Measurements from ENCODE around the gene KCNJ18.
"Not testable (repeated sequence)": the region's sequence is repeated elsewhere in the genome, so short reads cannot be mapped to it uniquely, and the experiment has no call there.

Gene KCNJ18

DNA sequence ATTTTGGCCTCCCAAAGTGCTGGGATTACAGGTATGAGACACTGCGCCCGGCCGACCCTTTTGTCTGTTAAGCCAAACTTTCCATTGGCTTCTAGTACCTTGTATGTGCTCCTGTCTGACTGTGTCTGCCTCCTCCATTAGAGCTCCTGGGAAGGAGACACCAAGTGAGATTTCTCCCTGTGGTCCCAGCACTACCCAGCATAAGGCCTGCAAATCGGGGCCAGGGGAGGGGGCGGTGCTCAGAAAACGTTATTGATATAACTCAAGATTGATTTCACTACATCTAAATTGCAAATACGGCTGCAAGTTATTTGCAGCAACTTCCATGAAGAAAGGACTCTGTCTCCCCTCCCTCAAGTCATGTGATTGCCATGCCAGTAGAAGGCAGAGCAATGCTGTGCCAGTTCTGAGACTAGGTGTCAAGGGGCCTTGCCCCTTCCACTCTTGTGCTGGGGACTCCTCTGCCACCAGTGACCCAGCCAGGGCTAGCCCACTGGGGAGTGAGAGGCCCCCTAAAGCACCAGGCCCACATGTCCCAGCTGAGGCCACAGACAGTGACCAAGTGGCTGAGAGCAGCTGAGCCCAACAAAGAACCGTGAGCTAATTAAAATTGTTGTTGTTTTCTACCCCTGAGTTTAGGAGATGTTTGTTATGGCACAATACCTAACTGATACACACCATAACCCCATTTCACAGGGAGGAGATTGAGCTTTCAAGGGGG, 55.0 kb downstream of the KCNJ18 start:
- not testable (repeated sequence) for H3K27ac ChIP-seq, H3K4me3 ChIP-seq

DNA sequence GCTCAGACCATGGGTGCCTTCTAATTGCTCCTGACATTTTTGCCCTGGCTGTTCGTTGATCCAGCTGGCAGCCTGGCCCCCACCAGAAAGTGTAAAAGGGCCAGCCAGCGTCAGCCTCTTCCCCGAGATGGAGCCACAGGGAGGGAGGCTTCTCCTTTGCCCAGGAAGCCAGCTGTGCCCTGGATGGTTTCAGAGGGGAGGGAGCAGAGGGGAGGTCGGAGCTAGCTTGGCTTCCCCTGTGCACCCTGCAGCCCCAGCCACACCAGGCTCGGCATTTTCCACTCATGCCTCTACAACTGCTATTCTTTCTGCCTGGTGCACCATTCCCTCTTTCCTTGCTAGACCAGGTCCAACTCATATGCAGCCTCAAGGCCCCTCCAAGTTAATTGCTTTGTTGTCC, 56.4 kb downstream of the KCNJ18 start:
- H3K4me3 ChIP-seq, H3K27ac ChIP-seq: not testable (repeated sequence)

DNA sequence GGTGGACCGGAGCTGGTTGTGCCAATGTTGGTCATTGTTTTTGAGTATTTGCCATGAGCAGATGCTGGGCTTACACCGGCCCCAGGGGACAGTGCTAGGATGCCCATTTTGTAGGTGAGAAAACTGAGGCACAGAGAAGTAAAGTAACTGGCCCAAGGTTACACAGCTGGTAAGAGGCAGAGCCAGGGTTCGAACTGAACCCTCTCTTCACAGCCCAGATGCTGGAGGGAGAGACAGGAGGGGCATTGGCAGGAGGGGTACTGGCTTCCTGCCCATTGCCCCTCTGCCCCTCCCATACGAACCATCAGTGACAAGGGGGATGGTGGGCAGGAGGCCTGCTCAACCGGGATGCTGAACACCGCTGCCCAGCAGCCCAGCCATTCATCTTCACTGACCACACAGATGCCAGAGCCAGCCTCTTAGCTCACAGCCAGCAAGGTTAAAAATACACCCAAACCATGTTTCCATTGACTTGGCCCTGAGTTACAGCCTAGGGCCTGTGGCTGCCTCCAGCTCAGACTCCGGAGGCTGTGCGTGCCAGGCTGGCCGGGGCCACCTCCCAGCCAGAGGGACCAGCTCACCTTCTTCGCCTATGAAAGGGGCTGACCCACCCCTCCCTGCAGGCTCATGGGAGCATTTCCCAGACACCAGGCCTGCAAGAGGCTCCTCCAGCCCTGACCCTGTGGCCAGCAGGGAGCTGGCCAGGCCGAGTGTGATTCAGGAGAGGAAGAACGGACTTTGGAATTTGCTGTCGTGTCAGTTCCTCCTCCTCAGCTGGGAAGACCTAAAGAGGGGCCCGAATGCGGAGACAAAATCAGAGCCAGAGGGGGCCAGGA, 57.6 kb downstream of the KCNJ18 start:
- not testable (repeated sequence) for H3K27ac ChIP-seq, H3K4me3 ChIP-seq

DNA sequence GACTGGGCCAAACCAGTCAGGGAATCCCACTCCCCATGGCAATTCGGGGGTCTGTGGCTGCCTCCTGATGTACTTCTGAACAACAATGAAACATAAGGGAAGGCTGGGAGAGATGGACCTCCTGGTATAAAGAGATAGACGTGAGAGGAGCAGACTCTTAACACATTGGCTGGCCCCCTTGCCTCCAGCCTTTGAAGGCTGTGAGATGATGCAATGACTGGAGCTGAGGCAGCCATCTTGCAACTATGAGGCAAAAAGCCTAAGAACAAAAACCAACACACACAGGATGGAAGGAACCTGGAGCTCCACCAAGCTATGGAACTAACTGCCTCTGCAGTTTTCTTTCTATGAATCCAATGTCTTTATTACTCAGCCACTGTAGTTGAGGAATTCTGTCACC, 58.8 kb downstream of the KCNJ18 start:
- H3K27ac ChIP-seq, H3K4me3 ChIP-seq: not testable (repeated sequence)

Measured in skin epidermis (tissue), 12 donors.